ENCODE results near the gene CYP19A1. TPM values are rescaled to one million over a fixed set of nuclear protein-coding genes. Genes with fewer than 3 reads are reported as not detected.
"Not testable (repeated sequence)": the region's sequence is repeated elsewhere in the genome, so short reads cannot be mapped to it uniquely, and the experiment has no call there.

CYP19A1 gene
- total and polyA plus RNA-seq, 2 of the 8 experiments (the other 6 are each of a cell fraction or from before 2014, with no cell fraction given), result not detected

- POLR2A ChIA-PET (ENCODE audit: partially characterized antibody); H2BK15ac ChIP-seq (ENCODE audit: low read length); H4K8ac ChIP-seq (ENCODE audit: extremely low read depth, insufficient read depth, low read length); H2BK5ac ChIP-seq (ENCODE audit: low read depth, low read length); H3K14ac ChIP-seq (ENCODE audit: insufficient read length); H3K18ac ChIP-seq (ENCODE audit: extremely low read depth, low read length); H4K91ac ChIP-seq (replicated peaks; ENCODE audit: insufficient read length, low read length); FAIRE-seq; H3K27me3 ChIP-seq (replicated peaks in 1 of 4; ENCODE audit: control insufficient read depth in 3 of 4, extremely low read depth in 1 of 4, insufficient read depth in 3 of 4, low read length in 3 of 4); H3K4me1 ChIP-seq (replicated peaks in 1 of 4; ENCODE audit: control insufficient read depth in 3 of 4, insufficient read depth in 4 of 4, low read length in 3 of 4); H2BK12ac ChIP-seq (ENCODE audit: low read depth, low read length); H2AFZ ChIP-seq (ENCODE audit: low read length); CTCF ChIA-PET (ENCODE audit: partially characterized antibody); H3K4me3 ChIP-seq (ENCODE audit: extremely low read depth in 1 of 4, insufficient read depth in 2 of 4, low read depth in 3 of 4, low read length in 4 of 4); H3K56ac ChIP-seq (replicated peaks; ENCODE audit: insufficient read length, low read depth, low read length); H2BK120ac ChIP-seq (replicated peaks; ENCODE audit: low read depth, low read length); H2BK20ac ChIP-seq (ENCODE audit: low read length); H3K36me3 ChIP-seq (ENCODE audit: control insufficient read depth in 2 of 4, insufficient read depth in 4 of 4, low read length in 3 of 4); H3K79me2 ChIP-seq (ENCODE audit: control insufficient read depth in 1 of 2, insufficient read depth in 2 of 2, low read length in 2 of 2); H3K79me1 ChIP-seq (ENCODE audit: low read depth, low read length); H3K9ac ChIP-seq (replicated peaks in 1 of 4; ENCODE audit: extremely low read depth in 1 of 4, low read depth in 3 of 4, low read length in 3 of 4); H3K4ac ChIP-seq (replicated peaks; ENCODE audit: insufficient read length, low read depth, low read length); H3K23me2 ChIP-seq (ENCODE audit: low read depth, low read length); H2AK5ac ChIP-seq (ENCODE audit: low read depth, low read length); DNase-seq (ENCODE audit: low read depth in 1 of 2, low spot score in 2 of 2); H3K4me2 ChIP-seq (ENCODE audit: insufficient read depth in 1 of 2, low read depth in 2 of 2, low read length in 2 of 2); H3K27ac ChIP-seq (ENCODE audit: low read depth, low read length); H4K20me1 ChIP-seq (replicated peaks in 1 of 2; ENCODE audit: control insufficient read depth in 1 of 2, insufficient read depth in 2 of 2, low read length in 2 of 2); H3K23ac ChIP-seq (ENCODE audit: insufficient read length); H4K5ac ChIP-seq (ENCODE audit: insufficient read length, low read depth, low read length): not testable (repeated sequence)
- peaks cover 15 to 18% of the 10 kb centered on the region in 2 experiments; a peak in 3 of 4 replicates for H3K9me3 ChIP-seq (ENCODE audit: insufficient read depth in 2 of 2, low read depth in 1 of 2, low read length in 1 of 2)
- WGBS, 2 experiments (ENCODE audit: extremely low coverage in 1 of 2, insufficient coverage in 1 of 2, insufficient read length in 1 of 2, insufficient replicate concordance in 2 of 2, low coverage in 1 of 2, low lambda C conversion rate in 2 of 2, missing lambda C conversion rate in 1 of 2), result 96% methylated on average over 7 of the region's 7 CpGs; no CpG with 5 or more reads in 1 of the 2 experiments
Observed at GRCh38 chr15:51261113-51261512, 77.3 kb downstream of the CYP19A1 start.
